HG03175 (cell line): Measurements from ENCODE around the gene PRKCE.

Experiments
- ATAC-seq: cut with Tn5 transposase; IDR thresholded peaks from one replicate; pipeline ENCODE4 v1.9.1; 2021; ENCODE audit warnings: mild to moderate bottlenecking, moderate library complexity; ENCODE audit not compliant: unreplicated experiment

Gene PRKCE

GRCh38 chr2:46025676-46026075 is 374.2 kb downstream of the PRKCE start:
- ATAC-seq, result no peak

GRCh38 chr2:46026431-46026830 is 375.0 kb downstream of the PRKCE start:
- no peak for ATAC-seq

- ATAC-seq, result no peak
Observed at GRCh38 chr2:46029332-46029811, 377.9 kb downstream of the PRKCE start.

- ATAC-seq, result no peak
Observed at GRCh38 chr2:46030330-46030729, 378.9 kb downstream of the PRKCE start.

GRCh38 chr2:46032161-46032813 is 380.8 kb downstream of the PRKCE start:
- ATAC-seq, result no peak

- ATAC-seq, result no peak
Observed at GRCh38 chr2:46032996-46033395, 381.5 kb downstream of the PRKCE start.

- ATAC-seq, result no peak
Observed at GRCh38 chr2:46034535-46034934, 383.1 kb downstream of the PRKCE start.

- no peak for ATAC-seq
Observed at GRCh38 chr2:46036929-46037328, 385.5 kb downstream of the PRKCE start.

GRCh38 chr2:46039543-46040303 is 388.2 kb downstream of the PRKCE start:
- no peak for ATAC-seq

- no peak for ATAC-seq
Observed at GRCh38 chr2:46040563-46041155, 389.2 kb downstream of the PRKCE start.

- no peak for ATAC-seq
Observed at GRCh38 chr2:46041434-46041833, 390.0 kb downstream of the PRKCE start.

- ATAC-seq, result no peak
Observed at GRCh38 chr2:46042207-46042637, 390.7 kb downstream of the PRKCE start.

- ATAC-seq, result no peak
Observed at GRCh38 chr2:46042711-46043110, 391.2 kb downstream of the PRKCE start.

- no peak for ATAC-seq
Observed at GRCh38 chr2:46045888-46046287, 394.4 kb downstream of the PRKCE start.

GRCh38 chr2:46047290-46047689 is 395.8 kb downstream of the PRKCE start:
- no peak for ATAC-seq

GRCh38 chr2:46048693-46049092 is 397.2 kb downstream of the PRKCE start:
- no peak for ATAC-seq

GRCh38 chr2:46050027-46050426 is 398.6 kb downstream of the PRKCE start:
- ATAC-seq, result no peak

- ATAC-seq, result no peak
Observed at GRCh38 chr2:46050489-46050888, 399.0 kb downstream of the PRKCE start.

- no peak for ATAC-seq
Observed at GRCh38 chr2:46051085-46051484, 399.6 kb downstream of the PRKCE start.

- ATAC-seq, result no peak
Observed at GRCh38 chr2:46053564-46053963, 402.1 kb downstream of the PRKCE start.

- ATAC-seq, result no peak
Observed at GRCh38 chr2:46056541-46056940, 405.1 kb downstream of the PRKCE start.

- ATAC-seq, result no peak
Observed at GRCh38 chr2:46058140-46058539, 406.7 kb downstream of the PRKCE start.
